Nephron (organoid): Measurements from ENCODE around the gene TFPI2.

Experiments used
- H3K27ac Mint-ChIP-seq, 3 experiments: 2 replicates each; pipeline ENCODE4 v1.8.0; 2020; ENCODE audit warnings: mixed read lengths in 3 of 3, mild to moderate bottlenecking in 2 of 3, moderate library complexity in 1 of 3
- H3K27me3 Mint-ChIP-seq: 2 replicates; pipeline ENCODE4 v1.8.0; 2021; ENCODE audit warnings: low read depth, mild to moderate bottlenecking, moderate library complexity, mixed read lengths
- H3K36me3 Mint-ChIP-seq: 2 replicates; pipeline ENCODE4 v1.8.0; 2020; ENCODE audit warnings: low read depth, mixed read lengths
- H3K4me1 Mint-ChIP-seq: 2 replicates; pipeline ENCODE4 v1.8.0; 2020; ENCODE audit warnings: mixed read lengths
- H3K4me3 Mint-ChIP-seq, 3 experiments: 2 replicates each; pipeline ENCODE4 v1.8.0; 2020; ENCODE audit warnings: mild to moderate bottlenecking in 3 of 3, mixed read lengths in 3 of 3, moderate library complexity in 2 of 3
- H3K9me3 Mint-ChIP-seq: 2 replicates; pipeline ENCODE4 v1.8.0; 2020; ENCODE audit warnings: mixed read lengths
- TF ChIP-seq, protein P1 (sequence below), 3 experiments: fragments of 200-600 bp; sonication (generic); IDR thresholded peaks; one replicate each; pipeline ENCODE4 v1.5.0; 2021; ENCODE audit warnings: antibody characterized with exemption in 3 of 3; ENCODE audit not compliant: unreplicated experiment in 3 of 3

Gene TFPI2

DNA sequence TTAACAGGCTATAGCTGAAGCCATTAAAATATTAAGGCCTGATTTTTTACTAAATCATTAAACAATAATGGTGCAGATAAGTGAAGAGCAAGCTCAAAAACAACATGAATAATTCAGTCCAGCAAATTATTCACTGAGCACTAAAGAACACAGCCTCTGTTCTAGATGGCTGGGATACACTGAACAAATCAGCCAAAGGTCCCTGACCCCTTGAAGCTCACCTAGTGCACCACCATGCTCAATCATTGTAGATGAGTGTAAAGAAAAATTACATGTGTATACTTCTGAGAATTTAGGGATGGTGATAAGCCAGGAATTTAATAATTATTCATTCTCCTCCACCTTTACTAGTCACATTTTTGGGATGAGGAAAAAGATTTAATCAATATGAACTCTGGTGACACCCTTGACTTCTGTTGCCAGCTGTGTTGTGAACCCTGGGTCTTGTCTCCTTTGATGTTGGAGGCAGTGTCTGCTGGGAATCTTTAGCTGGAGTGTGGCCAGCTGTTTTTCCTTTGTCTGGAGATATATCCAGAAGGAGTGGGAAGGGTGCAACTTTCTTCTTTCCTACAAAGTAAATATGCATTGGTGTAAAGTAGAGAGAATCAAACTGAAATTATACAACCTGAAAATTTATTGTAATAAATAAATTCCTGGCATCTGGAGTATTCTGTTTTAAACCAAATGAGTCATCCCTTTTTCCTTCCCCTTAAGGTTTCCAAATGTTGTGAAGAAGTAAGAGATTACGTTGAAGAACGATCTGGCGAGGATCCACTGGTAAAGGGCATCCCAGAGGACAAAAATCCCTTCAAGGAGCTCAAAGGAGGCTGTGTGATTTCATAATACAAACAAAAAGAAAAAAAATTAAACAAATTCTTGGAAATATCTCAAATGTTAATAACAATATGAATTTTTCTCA is 19.8 kb upstream of the TFPI2 start:
- Mint-ChIP-seq H3K4me3 (no peak overlapping the region), H3K36me3 (no peaks in the 10 kb centered on the region), H3K9me3 (no peaks in the 10 kb centered on the region), H3K4me1 (peaks cover 45% of the 10 kb centered on the region), H3K27ac (peak overlapping the region in 2 of 3 experiments; percentile 87 to 88), H3K27me3 (no peaks in the 10 kb centered on the region)
- TF ChIP-seq, protein P1, sequence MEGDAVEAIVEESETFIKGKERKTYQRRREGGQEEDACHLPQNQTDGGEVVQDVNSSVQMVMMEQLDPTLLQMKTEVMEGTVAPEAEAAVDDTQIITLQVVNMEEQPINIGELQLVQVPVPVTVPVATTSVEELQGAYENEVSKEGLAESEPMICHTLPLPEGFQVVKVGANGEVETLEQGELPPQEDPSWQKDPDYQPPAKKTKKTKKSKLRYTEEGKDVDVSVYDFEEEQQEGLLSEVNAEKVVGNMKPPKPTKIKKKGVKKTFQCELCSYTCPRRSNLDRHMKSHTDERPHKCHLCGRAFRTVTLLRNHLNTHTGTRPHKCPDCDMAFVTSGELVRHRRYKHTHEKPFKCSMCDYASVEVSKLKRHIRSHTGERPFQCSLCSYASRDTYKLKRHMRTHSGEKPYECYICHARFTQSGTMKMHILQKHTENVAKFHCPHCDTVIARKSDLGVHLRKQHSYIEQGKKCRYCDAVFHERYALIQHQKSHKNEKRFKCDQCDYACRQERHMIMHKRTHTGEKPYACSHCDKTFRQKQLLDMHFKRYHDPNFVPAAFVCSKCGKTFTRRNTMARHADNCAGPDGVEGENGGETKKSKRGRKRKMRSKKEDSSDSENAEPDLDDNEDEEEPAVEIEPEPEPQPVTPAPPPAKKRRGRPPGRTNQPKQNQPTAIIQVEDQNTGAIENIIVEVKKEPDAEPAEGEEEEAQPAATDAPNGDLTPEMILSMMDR (IDR thresholded peaks at IDR 0.05; ENCODE audit: unreplicated experiment in 3 of 3) = no peak

DNA sequence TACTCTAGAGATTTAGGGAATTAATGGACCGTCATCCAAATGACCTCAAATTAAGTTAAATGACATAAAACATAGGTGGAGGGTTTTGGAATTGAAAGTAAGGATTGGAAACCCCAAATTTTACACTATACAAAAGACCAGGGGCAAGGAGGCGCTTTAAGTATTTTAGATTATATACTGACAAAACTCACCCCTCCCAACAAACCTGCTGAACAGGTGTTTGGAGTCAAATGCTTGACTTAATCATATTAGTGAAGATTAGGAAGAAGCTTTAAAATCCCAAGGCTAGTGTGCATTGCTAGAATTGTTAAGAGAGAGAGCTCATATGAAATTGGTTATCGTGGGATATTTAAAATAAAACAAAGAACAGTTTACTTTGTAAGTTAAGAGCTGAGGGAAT is 15.7 kb upstream of the TFPI2 start, which contains the start of gene GNGT1:
GNGT1 (plus strand) TSS at position 301 of the 400 bp plus-strand sequence. CDS start 180 bp downstream, outside the sequence.
- H3K27ac Mint-ChIP-seq = no peak within 1 kb of the TSS
- H3K4me3 Mint-ChIP-seq = no peak within 1 kb of the TSS
- H3K36me3 Mint-ChIP-seq = no peaks in the 10 kb centered on the region
- no peaks in the 10 kb centered on the region for H3K27me3 Mint-ChIP-seq
- TF ChIP-seq, protein P1 (IDR thresholded peaks at IDR 0.05; ENCODE audit: unreplicated experiment in 3 of 3) = no peak
- no peaks in the 10 kb centered on the region for H3K9me3 Mint-ChIP-seq
- peaks cover 18% of the 10 kb centered on the region for H3K4me1 Mint-ChIP-seq

DNA sequence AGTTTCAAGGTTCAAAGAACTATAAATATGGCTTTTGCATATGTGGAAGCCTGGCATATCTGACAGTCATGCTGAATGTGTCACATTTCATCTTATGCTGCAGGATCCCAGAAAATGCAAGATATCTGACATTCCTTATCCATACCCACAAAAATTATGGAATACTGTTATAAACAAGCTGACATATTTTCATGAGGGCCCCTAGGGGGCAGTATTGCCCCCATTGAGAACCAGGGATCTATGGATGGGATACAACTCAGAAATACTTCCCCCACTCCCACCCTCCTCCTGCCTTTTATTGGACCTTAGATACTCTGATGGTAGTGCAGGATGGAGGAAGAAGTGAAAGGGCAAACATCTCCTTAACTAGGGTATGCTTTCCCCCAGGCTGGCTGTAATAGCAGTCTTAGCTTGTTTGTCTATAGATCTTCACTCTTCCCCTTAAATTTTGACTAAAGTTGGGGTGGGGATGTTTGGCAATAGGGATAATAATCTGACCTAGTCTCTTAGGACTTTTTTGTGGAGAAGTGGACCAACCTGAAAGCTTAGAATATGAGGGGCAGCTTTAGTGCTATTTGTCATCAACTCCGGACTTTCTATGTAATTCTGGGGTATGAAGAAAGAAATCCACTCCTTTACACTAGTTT is 12.3 kb upstream of the TFPI2 start:
- no peaks in the 10 kb centered on the region for H3K36me3 Mint-ChIP-seq
- H3K4me1 Mint-ChIP-seq = peaks cover 7% of the 10 kb centered on the region
- H3K9me3 Mint-ChIP-seq = no peaks in the 10 kb centered on the region
- TF ChIP-seq, protein P1 (IDR thresholded peaks at IDR 0.05; ENCODE audit: unreplicated experiment in 3 of 3) = peak; percentile 66 to 75 (median 67)
- H3K4me3 Mint-ChIP-seq = no peak overlapping the region
- no peak overlapping the region for H3K27ac Mint-ChIP-seq
- H3K27me3 Mint-ChIP-seq = no peaks in the 10 kb centered on the region

DNA sequence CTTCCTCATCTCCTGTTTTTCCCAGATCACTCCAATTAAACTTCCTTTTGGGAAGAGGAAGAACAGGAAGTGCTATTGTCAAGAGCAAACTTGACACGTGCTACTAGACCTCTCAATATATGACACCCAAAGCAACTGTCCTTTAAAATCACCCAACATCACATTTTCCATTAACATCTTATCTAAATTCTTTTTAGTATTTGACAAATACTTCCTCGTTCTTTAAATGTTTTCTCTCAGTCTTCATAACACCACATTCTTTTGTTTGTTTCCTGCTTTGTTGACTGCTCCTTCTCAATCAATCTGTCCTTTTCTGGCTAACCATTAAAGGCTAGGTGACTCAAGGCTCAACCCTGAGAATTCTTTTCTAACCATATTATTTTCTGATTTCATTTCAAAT is 7.1 kb upstream of the TFPI2 start:
- Mint-ChIP-seq H3K36me3 (no peaks in the 10 kb centered on the region), H3K4me3 (no peak overlapping the region), H3K27me3 (peaks cover 7% of the 10 kb centered on the region), H3K9me3 (no peaks in the 10 kb centered on the region), H3K4me1 (peaks cover 41% of the 10 kb centered on the region), H3K27ac (peak overlapping the region; percentile 44 to 81 (median 67))
- TF ChIP-seq, protein P1 (IDR thresholded peaks at IDR 0.05; ENCODE audit: unreplicated experiment in 3 of 3) = no peak

DNA sequence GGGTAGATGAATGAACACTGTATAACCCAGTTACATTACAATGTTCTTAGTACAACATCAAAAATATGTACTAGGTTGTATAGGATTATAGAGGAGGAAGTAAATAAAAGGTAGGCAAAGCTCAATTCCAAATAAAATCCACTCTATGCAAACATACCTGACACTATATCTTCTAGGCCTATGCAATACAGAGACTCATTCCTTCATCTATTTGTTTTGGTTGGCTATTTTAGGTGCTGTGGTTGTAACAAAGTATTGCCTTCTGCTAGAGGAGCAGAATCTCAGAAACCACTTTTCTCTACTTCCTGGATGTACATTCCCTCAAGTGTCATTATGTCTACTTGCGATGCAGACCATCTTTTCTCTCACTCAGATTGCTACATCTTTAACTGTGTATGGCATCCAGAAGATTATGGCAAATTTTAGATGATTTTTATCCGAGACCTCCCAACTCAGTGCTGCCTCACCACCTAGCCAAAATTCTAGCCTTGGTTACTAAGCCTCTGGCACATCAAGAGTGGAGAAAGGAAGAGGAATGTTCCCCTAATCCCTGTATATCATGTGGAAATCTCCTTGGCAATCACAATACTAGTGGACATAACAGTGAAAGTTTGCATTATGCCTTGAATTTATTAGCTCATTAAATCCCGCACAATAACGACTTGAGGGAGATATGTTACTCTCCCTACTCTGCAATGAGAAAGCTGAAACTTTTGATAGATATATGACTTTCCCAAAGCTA is 5.5 kb upstream of the TFPI2 start:
- Mint-ChIP-seq H3K27ac (peak overlapping the region; percentile 40 to 81 (median 67)), H3K36me3 (no peaks in the 10 kb centered on the region), H3K4me1 (peaks cover 42% of the 10 kb centered on the region), H3K27me3 (peaks cover 22% of the 10 kb centered on the region), H3K4me3 (no peak overlapping the region), H3K9me3 (no peaks in the 10 kb centered on the region)
- TF ChIP-seq, protein P1 (IDR thresholded peaks at IDR 0.05; ENCODE audit: unreplicated experiment in 3 of 3) = no peak
